Adrenal gland (tissue), 12 donors: ENCODE data around the gene CHMP4A. TPM values are rescaled to one million over a fixed set of nuclear protein-coding genes. Genes with fewer than 3 reads are reported as not detected.

Experiments
- DNase-seq, 7 donors: peaks; one replicate each; pipeline ENCODE4 v3.0.0-alpha.2; 2019 to 2020
- H3K27ac ChIP-seq, 5 donors: fragments of 200-600 bp; sonication (generic) in 4 of 5; 1 replicate in 3 of 5; 2 replicates in 2 of 5; pipeline versions ENCODE4 v1.5.1 to v1.8.0; 2016 to 2020; ENCODE audit warnings: mild to moderate bottlenecking in 1 of 5
- H3K27me3 ChIP-seq: fragments of 200-600 bp; 2 replicates; pipeline ENCODE4 v1.8.0; 2021
- H3K36me3 ChIP-seq, 2 donors: fragments of 200-600 bp; replicated peaks in 1 of 2; 1 replicate in 1 of 2; 2 replicates in 1 of 2; pipeline versions ENCODE4 v1.5.1 to v1.8.0; 2018 to 2022
- H3K4me1 ChIP-seq, 2 donors: fragments of 200-600 bp; replicated peaks in 1 of 2; 1 replicate in 1 of 2; 2 replicates in 1 of 2; pipeline versions ENCODE4 v1.5.1 to v1.8.0; 2018 to 2021
- H3K4me3 ChIP-seq, 4 donors: fragments of 200-600 bp; sonication (generic) in 3 of 4; one replicate each; pipeline ENCODE4 v1.5.1; 2016 to 2018
- H3K9me3 ChIP-seq, 3 donors: fragments of 200-600 bp; sonication (generic) in 1 of 3; replicated peaks in 1 of 3; 1 replicate in 2 of 3; 2 replicates in 1 of 3; pipeline versions ENCODE4 v1.5.1 to v1.8.0; 2016 to 2021
- POLR2A ChIP-seq, 2 donors: fragments of 450-650 bp; IDR thresholded peaks; one replicate each; pipeline ENCODE4 v1.6.1; 2017; ENCODE audit warnings: antibody characterized with exemption in 2 of 2, mild to moderate bottlenecking in 2 of 2, moderate library complexity in 1 of 2
- WGBS, 4 donors: extraction: QIAGEN DNeasy Blood & Tissue Kit in 2 of 4; methylation state at CpG; one replicate each; pipeline versions ENCODE4 v1.1.5 to v1.1.7; 2013 to 2017; 5-methylcytosine and 5-hydroxymethylcytosine counted together
- intact Hi-C, 2 donors: fragments of 100-400 bp; cut with DNase I; formaldehyde crosslinking; loops; one replicate each; pipeline versions ENCODE4 v1.14.1 to v1.15.0; 2022 to 2023
- polyA plus RNA-seq, 3 donors: library from polyadenylated mRNA; stranded (reverse); fragments of 200-250 nt in 2 of 3; fragments of 350-450 nt in 1 of 3; fragmentation: Illumina TruSeq in 1 of 3; extraction: RNeasy Lipid Tissue Mini Kit (QIAGEN cat#74804) in 1 of 3; gene quantifications; one replicate each; pipeline ENCODE4 v1.2.3, GENCODE V29; 2013 to 2014
- total RNA-seq, 9 donors: library from RNA; depleted of rRNA in 4 of 9; stranded (reverse); fragments of >200 nt in 4 of 9; fragments of 120-200 nt in 1 of 9; fragmentation: NEBNext Ultra II Directional in 1 of 9; extraction: Animal tissue kit (Norgen Biotek cat#: 25700) in 1 of 9; gene quantifications; one replicate each; pipeline versions ENCODE4 v1.1.0 to v1.2.4, GENCODE V29; 2013 to 2023
- TF ChIP-seq, protein P1 (sequence below), 6 experiments: fragments of 450-650 bp in 4 of 6; fragments of 200-600 bp in 2 of 6; sonication (generic) in 1 of 6; IDR thresholded peaks; 1 replicate in 5 of 6; 2 replicates in 1 of 6; pipeline versions ENCODE4 v1.5.1 to v1.8.0; 2016 to 2021; ENCODE audit warnings: antibody characterized with exemption in 6 of 6, mild to moderate bottlenecking in 2 of 6, moderate library complexity in 1 of 6
- donor health status: healthy with polysubstance abuse.
- donor health status: Bipolar disorder and iron deficiency.
- donor health status: DM: yes; HTN: yes; CAD: no.
- donor health status: DM: no; HTN: no; CAD: no.
- donor health status: DM: no; HTN: no; CAD: no.
- donor health status: DM: yes; HTN: yes; CAD: no.

CHMP4A gene
- total and polyA plus RNA-seq, 12 donors: 32.9 to 118 (median 59.0) TPM

DNA sequence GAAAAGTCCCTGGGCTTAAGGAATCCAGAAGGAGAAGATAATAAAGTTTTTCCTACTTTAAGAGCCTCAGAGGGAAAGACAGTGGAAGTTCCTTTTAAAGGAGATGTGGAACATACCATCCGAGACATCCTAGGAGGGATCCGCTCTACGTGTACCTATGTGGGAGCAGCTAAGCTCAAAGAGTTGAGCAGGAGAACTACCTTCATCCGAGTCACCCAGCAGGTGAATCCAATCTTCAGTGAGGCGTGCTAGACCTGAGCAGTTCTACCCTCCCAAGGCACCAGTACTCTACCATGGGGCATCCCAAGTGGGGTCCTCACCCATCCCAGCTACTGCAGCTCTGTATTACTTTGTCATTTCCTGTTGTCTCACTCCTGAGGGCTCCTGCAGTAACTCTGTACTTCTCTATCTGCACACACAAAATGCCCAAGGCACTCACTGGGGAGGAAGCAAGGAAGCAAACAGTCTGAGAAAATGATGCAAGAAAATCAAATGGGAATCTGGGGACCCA, 25.3 kb upstream of the CHMP4A start:
- Histone ChIP-seq H3K27ac (peak overlapping the region in 1 of 5 donors; percentile 99), H3K9me3 (no peaks in the 10 kb centered on the region), H3K4me3 (no peak overlapping the region), H3K4me1 (peaks cover 38 to 63% of the 10 kb centered on the region in 2 donors), H3K36me3 (peaks cover 0 to 64% of the 10 kb centered on the region in 2 donors), H3K27me3 (no peaks in the 10 kb centered on the region)
- DNase-seq: peak in 2 of 7 donors; percentile 12 to 43
- TF ChIP-seq POLR2A (IDR thresholded peaks at IDR 0.05): no peak
- TF ChIP-seq, protein P1, sequence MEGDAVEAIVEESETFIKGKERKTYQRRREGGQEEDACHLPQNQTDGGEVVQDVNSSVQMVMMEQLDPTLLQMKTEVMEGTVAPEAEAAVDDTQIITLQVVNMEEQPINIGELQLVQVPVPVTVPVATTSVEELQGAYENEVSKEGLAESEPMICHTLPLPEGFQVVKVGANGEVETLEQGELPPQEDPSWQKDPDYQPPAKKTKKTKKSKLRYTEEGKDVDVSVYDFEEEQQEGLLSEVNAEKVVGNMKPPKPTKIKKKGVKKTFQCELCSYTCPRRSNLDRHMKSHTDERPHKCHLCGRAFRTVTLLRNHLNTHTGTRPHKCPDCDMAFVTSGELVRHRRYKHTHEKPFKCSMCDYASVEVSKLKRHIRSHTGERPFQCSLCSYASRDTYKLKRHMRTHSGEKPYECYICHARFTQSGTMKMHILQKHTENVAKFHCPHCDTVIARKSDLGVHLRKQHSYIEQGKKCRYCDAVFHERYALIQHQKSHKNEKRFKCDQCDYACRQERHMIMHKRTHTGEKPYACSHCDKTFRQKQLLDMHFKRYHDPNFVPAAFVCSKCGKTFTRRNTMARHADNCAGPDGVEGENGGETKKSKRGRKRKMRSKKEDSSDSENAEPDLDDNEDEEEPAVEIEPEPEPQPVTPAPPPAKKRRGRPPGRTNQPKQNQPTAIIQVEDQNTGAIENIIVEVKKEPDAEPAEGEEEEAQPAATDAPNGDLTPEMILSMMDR (IDR thresholded peaks at IDR 0.05): no peak
- WGBS, 4 donors: 86 to 96% (median 92%) methylated on average over 4 to 5 of the region's 5 CpGs
- intact Hi-C loops: loop anchor here in 1 of 2 donors (5.0 kb wide), 1 partner anchor 204 kb away; the partner anchor contains the start of gene SDR39U1

DNA sequence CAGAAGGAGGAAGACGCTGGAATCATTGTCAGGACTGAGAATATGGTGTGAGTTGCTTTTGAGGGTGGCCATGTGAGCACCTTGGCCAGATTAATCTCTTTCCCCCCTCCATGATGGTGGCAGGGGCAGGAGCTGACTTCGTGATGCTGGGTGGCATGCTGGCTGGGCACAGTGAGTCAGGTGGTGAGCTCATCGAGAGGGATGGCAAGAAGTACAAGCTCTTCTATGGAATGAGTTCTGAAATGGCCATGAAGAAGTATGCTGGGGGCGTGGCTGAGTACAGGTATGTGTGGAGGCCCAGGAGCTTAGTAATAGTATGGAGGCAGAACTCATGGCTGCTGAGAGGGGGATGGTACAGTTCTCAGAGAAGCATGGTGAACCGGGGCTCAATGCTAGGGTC, 24.8 kb upstream of the CHMP4A start:
- TF ChIP-seq, protein P1 (IDR thresholded peaks at IDR 0.05): no peak
- TF ChIP-seq POLR2A (IDR thresholded peaks at IDR 0.05): no peak
- 79 to 84% (median 82%) methylated on average over 5 of the region's 5 CpGs for WGBS, 4 donors
- DNase-seq: peak in 3 of 7 donors; percentile 31 to 59 (median 43)
- Histone ChIP-seq H3K4me1 (peaks cover 39 to 67% of the 10 kb centered on the region in 2 donors), H3K36me3 (peaks cover 0 to 64% of the 10 kb centered on the region in 2 donors), H3K9me3 (no peaks in the 10 kb centered on the region), H3K27me3 (no peaks in the 10 kb centered on the region), H3K4me3 (no peak overlapping the region), H3K27ac (peak overlapping the region in 2 of 5 donors; percentile 20 to 40)
- intact Hi-C loops: loop anchor here in 1 of 2 donors (5.0 kb wide), 1 partner anchor 204 kb away; the partner anchor contains the start of gene SDR39U1

DNA sequence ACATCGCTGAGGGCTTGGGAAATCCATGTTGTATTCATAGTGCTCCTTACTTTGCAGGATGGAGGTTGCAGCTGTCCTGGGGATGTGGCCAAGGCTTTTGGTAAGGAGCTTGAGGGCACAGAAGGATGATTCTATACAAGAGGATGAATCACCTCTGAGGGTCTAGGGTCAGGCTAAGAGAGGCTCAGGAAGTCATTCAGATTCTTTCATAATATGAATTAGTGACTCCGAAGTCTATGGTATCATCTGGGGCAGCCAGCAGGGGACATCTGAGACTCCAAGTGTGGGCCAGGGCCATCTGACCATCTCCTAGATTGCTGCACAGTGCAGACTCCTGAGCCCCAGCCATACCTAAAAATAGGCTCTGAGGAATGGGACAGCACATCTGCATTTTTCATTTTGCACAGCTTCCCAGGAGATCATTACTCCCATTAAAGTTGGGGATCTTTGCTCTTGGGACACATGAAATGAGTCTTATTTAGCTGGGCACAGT, 24.2 kb upstream of the CHMP4A start:
- Histone ChIP-seq H3K27ac (no peak overlapping the region), H3K4me1 (peaks cover 39 to 68% of the 10 kb centered on the region in 2 donors), H3K27me3 (no peaks in the 10 kb centered on the region), H3K9me3 (no peaks in the 10 kb centered on the region), H3K4me3 (no peak overlapping the region), H3K36me3 (peaks cover 0 to 64% of the 10 kb centered on the region in 2 donors)
- 92 to 95% (median 94%) methylated on average over 2 of the region's 2 CpGs for WGBS, 4 donors
- TF ChIP-seq, protein P1 (IDR thresholded peaks at IDR 0.05): no peak
- TF ChIP-seq POLR2A (IDR thresholded peaks at IDR 0.05): no peak
- DNase-seq: peak in 2 of 7 donors; percentile 16 to 47
- intact Hi-C loops: loop anchor here in 1 of 2 donors (5.0 kb wide), 1 partner anchor 205 kb away; the partner anchor contains the start of gene SDR39U1

DNA sequence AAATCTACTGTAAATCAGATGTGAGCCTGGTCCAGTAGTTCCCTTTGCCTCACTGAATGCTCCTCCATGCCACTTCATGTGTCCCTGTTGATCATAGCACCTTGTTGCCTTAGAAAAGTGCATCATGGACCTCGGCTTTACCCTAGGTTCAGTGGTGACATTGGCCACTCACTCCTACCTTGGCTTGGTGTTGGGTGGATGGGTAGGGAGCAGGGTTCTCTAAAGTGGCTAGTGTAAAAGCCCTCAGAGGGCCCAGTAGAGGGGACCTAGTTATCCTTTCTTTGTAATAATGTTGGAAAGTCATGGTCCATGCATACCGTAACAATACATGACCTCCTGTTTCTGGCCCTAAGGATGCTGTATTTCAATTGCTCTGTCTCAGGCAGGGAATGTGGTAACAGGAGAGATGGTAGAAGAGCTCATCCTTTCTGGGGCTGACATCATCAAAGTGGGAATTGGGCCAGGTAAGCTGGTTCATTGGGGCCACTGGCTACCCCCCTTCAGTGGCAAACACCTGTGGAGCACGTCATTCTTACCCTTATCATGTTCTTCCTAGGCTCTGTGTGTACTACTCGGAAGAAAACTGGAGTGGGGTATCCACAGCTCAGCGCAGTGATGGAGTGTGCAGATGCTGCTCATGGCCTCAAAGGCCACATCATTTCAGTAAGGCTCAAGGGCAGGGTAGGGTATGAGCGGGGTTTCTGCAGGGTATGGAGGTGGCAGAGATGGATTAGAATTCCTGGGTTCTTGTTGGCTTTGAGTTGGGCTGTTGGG, 23.6 kb upstream of the CHMP4A start:
- Histone ChIP-seq H3K27me3 (no peaks in the 10 kb centered on the region), H3K4me1 (peaks cover 40 to 68% of the 10 kb centered on the region in 2 donors), H3K9me3 (no peaks in the 10 kb centered on the region), H3K4me3 (no peak overlapping the region), H3K27ac (peak overlapping the region in 2 of 5 donors; percentile 28 to 77), H3K36me3 (peaks cover 0 to 64% of the 10 kb centered on the region in 2 donors)
- intact Hi-C loops: loop anchor here in 1 of 2 donors (5.0 kb wide), 1 partner anchor 205 kb away; the partner anchor contains the start of gene SDR39U1
- TF ChIP-seq, protein P1 (IDR thresholded peaks at IDR 0.05): no peak
- TF ChIP-seq POLR2A (IDR thresholded peaks at IDR 0.05): no peak
- 94 to 100% (median 96%) methylated on average over 6 of the region's 6 CpGs for WGBS, 4 donors
- DNase-seq: peak in 2 of 7 donors; percentile 10 to 47
